Epithelial cell of proximal tubule (primary cell): ENCODE data around the gene ZGPAT. TPM values are rescaled to one million over a fixed set of nuclear protein-coding genes. Genes with fewer than 3 reads are reported as not detected.
"Not testable (repeated sequence)": the region's sequence is repeated elsewhere in the genome, so short reads cannot be mapped to it uniquely, and the experiment has no call there.

Source experiments
- DNase-seq: peaks from one replicate; pipeline ENCODE4 v3.0.0-alpha.2; 2011; ENCODE audit warnings: low read depth
- H3K4me3 ChIP-seq: 2 replicates; pipeline ENCODE4 v1.5.1; 2011; ENCODE audit warnings: low read depth, mild to moderate bottlenecking, low read length
- total RNA-seq: library from RNA; depleted of rRNA; stranded (reverse); fragments of >200 nt; gene quantifications from 2 replicates; pipeline ENCODE4 v1.2.3, GENCODE V29; 2015
- TF ChIP-seq, protein P1 (sequence below): conservative IDR thresholded peaks from 2 replicates; pipeline ENCODE4 v1.5.1; 2012; ENCODE audit warnings: low read depth, mild to moderate bottlenecking, low read length

ZGPAT gene, protein sequence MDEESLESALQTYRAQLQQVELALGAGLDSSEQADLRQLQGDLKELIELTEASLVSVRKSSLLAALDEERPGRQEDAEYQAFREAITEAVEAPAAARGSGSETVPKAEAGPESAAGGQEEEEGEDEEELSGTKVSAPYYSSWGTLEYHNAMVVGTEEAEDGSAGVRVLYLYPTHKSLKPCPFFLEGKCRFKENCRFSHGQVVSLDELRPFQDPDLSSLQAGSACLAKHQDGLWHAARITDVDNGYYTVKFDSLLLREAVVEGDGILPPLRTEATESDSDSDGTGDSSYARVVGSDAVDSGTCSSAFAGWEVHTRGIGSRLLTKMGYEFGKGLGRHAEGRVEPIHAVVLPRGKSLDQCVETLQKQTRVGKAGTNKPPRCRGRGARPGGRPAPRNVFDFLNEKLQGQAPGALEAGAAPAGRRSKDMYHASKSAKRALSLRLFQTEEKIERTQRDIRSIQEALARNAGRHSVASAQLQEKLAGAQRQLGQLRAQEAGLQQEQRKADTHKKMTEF
- 36.5 and 57.2 TPM in 2 replicates for total RNA-seq

DNA sequence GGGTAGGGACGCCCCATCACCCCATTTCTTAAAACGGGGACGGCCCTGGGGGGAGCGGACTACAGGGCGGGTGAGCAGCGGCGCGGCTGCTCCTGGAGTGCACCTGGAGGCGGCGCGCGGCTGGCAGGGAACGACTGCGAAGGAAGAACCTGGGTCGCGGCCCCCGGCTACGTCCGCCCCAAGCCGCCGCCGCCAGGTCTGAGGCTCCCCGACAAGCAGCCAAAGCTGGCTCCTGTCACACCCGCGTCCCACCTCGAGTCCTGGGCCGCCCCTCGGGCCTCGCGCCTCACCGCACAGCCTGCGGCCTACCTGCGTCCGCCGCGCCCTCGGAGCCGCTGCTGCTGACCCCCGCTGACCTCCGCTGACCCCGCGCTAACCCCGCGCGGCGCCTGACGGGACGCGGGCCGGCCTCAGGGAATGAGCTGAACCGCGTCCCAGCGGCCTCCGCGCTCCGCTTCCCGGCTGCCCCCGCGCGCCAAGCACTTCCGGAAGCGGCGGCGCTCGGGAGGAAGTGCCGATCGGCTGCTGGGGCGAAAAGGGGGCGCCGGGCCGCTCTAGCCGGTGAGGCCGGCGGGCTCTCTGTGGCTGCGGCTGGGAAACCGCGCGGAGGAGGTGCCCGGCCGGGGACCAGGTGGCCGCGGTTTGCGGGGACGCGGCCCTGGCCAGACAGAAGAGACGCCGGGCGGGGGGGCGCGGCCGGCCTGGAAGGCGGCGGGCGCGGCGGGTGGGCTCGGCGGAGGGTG, at the start of gene ZGPAT, which contains the start of gene ARFRP1:
Gene ZGPAT (plus strand): TSS at position 482 of the 743 bp plus-strand sequence. CDS start 542 bp downstream, outside the sequence.
Gene ARFRP1 (minus strand): TSS at position 419 of the 743 bp plus-strand sequence. CDS start 885 bp downstream, outside the sequence.
- no peak for DNase-seq
- H3K4me3 ChIP-seq = peak within 1 kb of the TSS; percentile 90
- TF ChIP-seq, protein P1, sequence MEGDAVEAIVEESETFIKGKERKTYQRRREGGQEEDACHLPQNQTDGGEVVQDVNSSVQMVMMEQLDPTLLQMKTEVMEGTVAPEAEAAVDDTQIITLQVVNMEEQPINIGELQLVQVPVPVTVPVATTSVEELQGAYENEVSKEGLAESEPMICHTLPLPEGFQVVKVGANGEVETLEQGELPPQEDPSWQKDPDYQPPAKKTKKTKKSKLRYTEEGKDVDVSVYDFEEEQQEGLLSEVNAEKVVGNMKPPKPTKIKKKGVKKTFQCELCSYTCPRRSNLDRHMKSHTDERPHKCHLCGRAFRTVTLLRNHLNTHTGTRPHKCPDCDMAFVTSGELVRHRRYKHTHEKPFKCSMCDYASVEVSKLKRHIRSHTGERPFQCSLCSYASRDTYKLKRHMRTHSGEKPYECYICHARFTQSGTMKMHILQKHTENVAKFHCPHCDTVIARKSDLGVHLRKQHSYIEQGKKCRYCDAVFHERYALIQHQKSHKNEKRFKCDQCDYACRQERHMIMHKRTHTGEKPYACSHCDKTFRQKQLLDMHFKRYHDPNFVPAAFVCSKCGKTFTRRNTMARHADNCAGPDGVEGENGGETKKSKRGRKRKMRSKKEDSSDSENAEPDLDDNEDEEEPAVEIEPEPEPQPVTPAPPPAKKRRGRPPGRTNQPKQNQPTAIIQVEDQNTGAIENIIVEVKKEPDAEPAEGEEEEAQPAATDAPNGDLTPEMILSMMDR = no peak

DNA sequence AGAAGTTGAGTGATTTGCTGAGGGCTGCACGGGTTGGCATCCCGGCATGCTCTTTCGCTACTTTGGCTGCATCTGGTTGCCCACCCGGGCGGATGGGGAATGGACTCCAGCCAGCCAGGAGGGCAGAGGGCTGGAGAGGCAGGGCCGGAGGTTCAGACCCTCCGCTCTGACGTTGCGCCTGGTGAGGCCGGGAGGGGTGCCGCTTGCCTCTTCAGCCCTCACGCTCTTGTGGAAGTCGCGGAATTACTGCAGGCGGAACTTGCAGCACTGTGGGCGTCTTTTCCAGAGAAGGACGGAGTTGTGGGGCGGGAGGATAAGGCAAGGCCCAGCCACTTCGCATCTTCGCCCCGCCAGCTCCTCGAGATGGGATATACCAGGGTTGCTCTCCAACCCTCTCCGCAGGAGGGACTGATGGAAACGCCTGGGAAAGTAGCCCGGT, 49.1 kb upstream of the ZGPAT start:
- peak overlapping the region; percentile 75 for H3K4me3 ChIP-seq
- TF ChIP-seq, protein P1 = no peak
- DNase-seq = no peak

DNA sequence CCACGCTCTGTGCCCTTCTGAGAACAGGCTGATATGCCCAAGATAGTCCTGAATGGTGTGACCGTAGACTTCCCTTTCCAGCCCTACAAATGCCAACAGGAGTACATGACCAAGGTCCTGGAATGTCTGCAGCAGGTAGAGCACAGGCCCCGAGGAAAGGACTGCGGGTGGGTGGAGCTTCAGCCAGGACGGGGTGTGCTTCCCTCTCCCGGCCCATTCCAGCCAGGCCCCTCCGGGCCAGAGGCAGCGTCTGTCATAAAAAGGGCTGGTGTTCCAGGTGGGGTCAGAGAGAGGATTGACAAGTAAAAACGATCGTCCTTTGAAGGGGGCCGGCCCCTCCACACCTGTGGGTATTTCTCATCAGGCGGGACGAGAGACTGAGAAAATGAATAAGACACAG, 48.5 kb upstream of the ZGPAT start:
- no peak for DNase-seq
- peak overlapping the region; percentile 75 for H3K4me3 ChIP-seq
- TF ChIP-seq, protein P1 = no peak

DNA sequence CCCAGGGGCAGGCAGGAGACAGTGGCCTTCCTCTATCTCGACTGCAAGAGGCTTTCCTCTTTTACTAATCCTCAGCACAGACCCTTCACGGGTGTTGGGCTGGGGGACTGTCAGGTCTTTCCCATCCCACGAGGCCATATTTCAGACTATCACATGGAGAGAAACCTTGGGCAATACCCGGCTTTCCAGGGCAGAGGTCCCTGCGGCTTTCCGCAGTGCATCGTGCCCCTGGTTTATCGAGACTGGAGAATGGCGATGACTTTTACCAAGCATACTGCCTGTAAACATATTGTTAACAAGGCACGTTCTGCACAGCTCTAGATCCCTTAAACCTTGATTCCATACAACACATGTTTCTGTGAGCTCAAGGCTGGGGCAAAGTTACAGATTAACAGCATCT, 47.7 kb upstream of the ZGPAT start:
- not testable (repeated sequence) for DNase-seq

DNA sequence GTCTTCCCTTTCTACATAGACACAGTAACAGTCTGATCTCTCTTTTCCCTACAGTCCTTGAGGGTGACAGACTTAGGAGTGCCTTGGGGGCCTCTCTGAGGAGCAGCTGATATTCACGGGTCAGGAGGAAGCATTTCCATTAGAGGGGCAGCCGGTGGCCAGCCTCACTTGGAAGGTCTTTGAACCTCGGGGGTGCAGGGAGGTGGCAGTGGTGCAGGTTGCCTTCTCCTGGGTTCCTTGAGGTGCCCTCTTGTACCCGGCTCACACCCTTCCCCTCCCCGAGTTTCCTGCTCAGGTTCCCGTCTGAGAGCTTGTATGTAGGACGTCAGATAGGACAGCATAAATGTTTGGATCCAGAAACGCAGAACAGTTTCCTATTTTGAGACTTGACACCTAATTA, 47.2 kb upstream of the ZGPAT start:
- TF ChIP-seq, protein P1 = no peak
- no peak for DNase-seq

More for the DNA sequence above, 47.7 kb upstream of the ZGPAT start:
- not testable (repeated sequence) for H3K4me3 ChIP-seq

DNA sequence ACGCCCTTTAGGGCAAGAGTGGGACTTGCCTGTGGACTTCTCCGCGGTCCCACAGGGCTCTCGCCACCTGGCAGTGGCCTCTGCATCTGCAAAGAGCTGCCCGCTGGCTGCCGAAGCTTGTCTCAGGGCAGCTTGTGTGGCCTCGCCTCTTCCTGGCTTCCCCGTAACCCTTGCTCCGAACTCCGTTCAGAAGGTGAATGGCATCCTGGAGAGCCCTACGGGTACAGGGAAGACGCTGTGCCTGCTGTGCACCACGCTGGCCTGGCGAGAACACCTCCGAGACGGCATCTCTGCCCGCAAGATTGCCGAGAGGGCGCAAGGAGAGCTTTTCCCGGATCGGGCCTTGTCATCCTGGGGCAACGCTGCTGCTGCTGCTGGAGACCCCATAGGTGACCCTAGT, 46.7 kb upstream of the ZGPAT start:
- no peak for DNase-seq
- H3K4me3 ChIP-seq = no peak overlapping the region
- TF ChIP-seq, protein P1 = no peak

More for the DNA sequence above, 47.2 kb upstream of the ZGPAT start:
- H3K4me3 ChIP-seq = no peak overlapping the region
